ENCODE measurements around the gene HMGN4.

DNA sequence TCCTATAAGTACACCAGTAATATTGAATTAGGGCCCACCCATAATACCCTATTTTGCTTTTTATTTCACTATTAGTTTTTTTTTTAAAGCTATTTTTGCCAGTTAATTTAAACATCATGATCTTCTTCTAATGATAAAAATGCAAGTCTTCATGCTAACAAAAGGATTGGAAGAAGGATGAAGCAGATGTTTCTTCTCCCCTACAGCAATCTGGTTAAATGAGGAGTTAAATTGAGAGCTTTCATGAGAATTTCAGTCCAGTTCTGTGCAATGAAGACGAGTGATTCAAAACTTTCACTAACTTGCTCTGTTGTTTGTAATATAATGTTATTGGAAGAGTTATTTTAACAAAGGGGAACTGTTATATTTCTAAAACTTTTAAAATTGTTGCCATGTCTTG lies 3.4 kb downstream of the HMGN4 start:
- no peak for TF ChIP-seq ZFP1 (CRISPR knock-in tag; IDR thresholded peaks at IDR 0.05)
- no peak for TF ChIP-seq CTCF (IDR thresholded peaks at IDR 0.05 in 2 of 3, conservative IDR thresholded peaks at IDR 0.05 in 1 of 3; ENCODE audit: insufficient read depth in 2 of 3, low read depth in 1 of 3, low read length in 3 of 3)
- TF ChIP-seq CHD1 (IDR thresholded peaks at IDR 0.05; ENCODE audit: low read length): no peak
- TF ChIP-seq JUNB (CRISPR knock-in tag; conservative IDR thresholded peaks at IDR 0.05): no peak
- TF ChIP-seq NRF1 (conservative IDR thresholded peaks at IDR 0.05 in 1 of 2, IDR thresholded peaks at IDR 0.05 in 1 of 2): no peak
- no peak for TF ChIP-seq PHTF2 (CRISPR knock-in tag; IDR thresholded peaks at IDR 0.05)
- TF ChIP-seq TSHZ1 (CRISPR knock-in tag; IDR thresholded peaks at IDR 0.05): no peak
- no peak for TF ChIP-seq ZC3H8 (IDR thresholded peaks at IDR 0.05)
- no peak for TF ChIP-seq POLR2A (conservative IDR thresholded peaks at IDR 0.05)
- no peak for TF ChIP-seq TBL1XR1 (IDR thresholded peaks at IDR 0.05; ENCODE audit: low read length in 2 of 2)
- no peak for TF ChIP-seq EGR1 (conservative IDR thresholded peaks at IDR 0.05)
- no peak for TF ChIP-seq CREM (IDR thresholded peaks at IDR 0.05; ENCODE audit: low read depth)
- no peak for TF ChIP-seq RAD21 (CRISPR knock-in tag; conservative IDR thresholded peaks at IDR 0.05 in 1 of 2, IDR thresholded peaks at IDR 0.05 in 1 of 2)

Data from K562 (cell line).